K562 (cell line): ENCODE measurements around the gene SYF2. TPM values are rescaled to one million over a fixed set of nuclear protein-coding genes. Genes with fewer than 3 reads are reported as not detected.

ENCODE experiments used
- COPS2 ChIP-seq: fragments of 450-650 bp; conservative IDR thresholded peaks from 2 replicates; pipeline ENCODE4 v1.6.1; 2016; ENCODE audit warnings: mild to moderate bottlenecking, moderate library complexity
- EP400 ChIP-seq: fragments of 450-650 bp; IDR thresholded peaks from 2 replicates; pipeline ENCODE4 v1.6.1; 2017; ENCODE audit warnings: antibody characterized with exemption, mild to moderate bottlenecking, moderate library complexity
- HDGF ChIP-seq: fragments of 450-650 bp; IDR thresholded peaks from 2 replicates; pipeline ENCODE4 v1.6.1; 2016
- MCM2 ChIP-seq: fragments of 450-650 bp; IDR thresholded peaks from 2 replicates; pipeline ENCODE4 v1.6.1; 2017; ENCODE audit warnings: low read depth, mild to moderate bottlenecking
- NR2C1 ChIP-seq, 2 experiments: fragments of 450-650 bp; IDR thresholded peaks; 2 replicates each; pipeline ENCODE4 v1.6.1; 2017; ENCODE audit warnings: mild to moderate bottlenecking in 2 of 2, antibody characterized with exemption in 1 of 2, inconsistent platforms in 1 of 2, missing compliant biosample characterization in 1 of 2, missing genetic modification characterization in 1 of 2
- PML ChIP-seq: IDR thresholded peaks from 2 replicates; pipeline ENCODE4 v1.6.1; 2012; ENCODE audit warnings: low read length, inconsistent platforms
- POLR3A ChIP-seq: IDR thresholded peaks from 2 replicates; pipeline ENCODE4 v1.6.1; 2011; ENCODE audit warnings: borderline replicate concordance, mild to moderate bottlenecking, moderate library complexity; ENCODE audit not compliant: insufficient read length, insufficient read depth; ENCODE audit errors: extremely low read depth
- RBM25 ChIP-seq: fragments of 200-400 bp; formaldehyde crosslinking; IDR thresholded peaks from 2 replicates; pipeline ENCODE4 v1.6.1; 2018; ENCODE audit warnings: low read length, low read depth, moderate library complexity; ENCODE audit not compliant: severe bottlenecking
- SREBF2 ChIP-seq: sonication (generic); formaldehyde crosslinking; IDR thresholded peaks from 2 replicates; pipeline ENCODE4 v1.4.0; 2020; ENCODE audit warnings: mild to moderate bottlenecking, missing genetic modification reagents
- TCF3 ChIP-seq: sonication (generic); formaldehyde crosslinking; IDR thresholded peaks from 2 replicates; pipeline ENCODE4 v1.4.0; 2020; ENCODE audit warnings: mild to moderate bottlenecking, missing genetic modification reagents
- TCFL5 ChIP-seq: fragments of 250-450 bp; sonication (Bioruptor Pico); conservative IDR thresholded peaks from 2 replicates; pipeline ENCODE4 v1.6.1; 2021; ENCODE audit warnings: mild to moderate bottlenecking, moderate library complexity, matching md5 sums
- TFAM ChIP-seq: fragments of 250-450 bp; sonication (Bioruptor Pico); conservative IDR thresholded peaks from 2 replicates; pipeline ENCODE4 v1.5.0; 2021; ENCODE audit warnings: mild to moderate bottlenecking, moderate library complexity
- TGIF2 ChIP-seq: sonication (generic); formaldehyde crosslinking; IDR thresholded peaks from 2 replicates; pipeline ENCODE4 v1.8.1; 2022; ENCODE audit warnings: mild to moderate bottlenecking, missing genetic modification reagents, moderate library complexity
- WHSC1 ChIP-seq: IDR thresholded peaks from one replicate; pipeline ENCODE4 v1.6.1; 2012; ENCODE audit warnings: low read length, control low read depth, inconsistent platforms
- ZBTB43 ChIP-seq: sonication (generic); formaldehyde crosslinking; IDR thresholded peaks from 2 replicates; pipeline ENCODE4 v1.8.0; 2023; ENCODE audit warnings: mild to moderate bottlenecking, missing genetic modification reagents
- ZFP1 ChIP-seq: fragments of 450-650 bp; formaldehyde crosslinking; IDR thresholded peaks from 2 replicates; pipeline ENCODE4 v1.4.0; 2020; ENCODE audit warnings: mild to moderate bottlenecking, mixed read lengths
- ZFP36 ChIP-seq: fragments of 150-350 bp; IDR thresholded peaks from 2 replicates; pipeline ENCODE4 v1.6.1; 2018; ENCODE audit warnings: low read length, low read depth; ENCODE audit not compliant: partially characterized antibody
- ZNF507 ChIP-seq: conservative IDR thresholded peaks from 2 replicates; pipeline ENCODE4 v1.6.1; 2017; ENCODE audit warnings: missing genetic modification characterization, missing compliant biosample characterization
- polyA plus RNA-seq, 8 experiments: library from polyadenylated mRNA; depleted of rRNA in 4 of 8; stranded (reverse) in 5 of 8; unstranded in 3 of 8; fragments of >200 nt; fragmentation: Nextera tagmentation in 2 of 8; fragmentation: Illumina TruSeq in 1 of 8; extraction: Ambion mirVana in 2 of 8; extraction: Trizol in 1 of 8; gene quantifications; 2 replicates each; pipeline versions ENCODE4 v1.2.1 to v1.2.3, GENCODE V29; 2011 to 2014; ENCODE audit warnings: inconsistent platforms in 1 of 8, missing spikeins in 1 of 8
- total RNA-seq, 7 experiments: library from RNA; depleted of rRNA in 6 of 7; stranded (reverse); fragments of >200 nt in 6 of 7; fragmentation: Illumina TruSeq in 2 of 7; extraction: Trizol in 2 of 7; gene quantifications; 2 replicates each; pipeline versions ENCODE4 v1.2.1 to v1.2.3, GENCODE V29; 2011 to 2021; ENCODE audit warnings: low replicate concordance in 1 of 7
- TF ChIP-seq, protein P1 (sequence below): sonication (generic); formaldehyde crosslinking; IDR thresholded peaks from 2 replicates; pipeline ENCODE4 v1.8.1; 2023; ENCODE audit warnings: mild to moderate bottlenecking, missing genetic modification reagents, moderate library complexity
- TF ChIP-seq, protein P2 (sequence below), 2 experiments: fragments of 450-650 bp; IDR thresholded peaks; 2 replicates each; pipeline ENCODE4 v1.6.1; 2018; ENCODE audit warnings: mild to moderate bottlenecking in 2 of 2, low read depth in 1 of 2; ENCODE audit not compliant: partially characterized antibody in 2 of 2

Gene SYF2
- total and polyA plus RNA-seq, 9 of the 15 experiments (the other 6 are each of a cell fraction or from before 2014, with no cell fraction given), result 20.9 to 69.0 (median 43.2) TPM

GRCh38 chr1:25232866-25233784, 823 bp upstream of the SYF2 start (continued):
- no peak for TF ChIP-seq ZFP1
- TF ChIP-seq TFAM (CRISPR knock-in tag), result no peak
- peak; percentile 61 for TF ChIP-seq HDGF
- TF ChIP-seq PML, result peak; percentile 55; the same call in 1 of the 2 replicates
- no peak; the same call in 1 of the 2 replicates for TF ChIP-seq TCFL5 (CRISPR knock-in tag)
- no peak for TF ChIP-seq POLR3A
- TF ChIP-seq EP400, result peak; percentile 71; the same call in 1 of the 2 replicates
- TF ChIP-seq ZNF507 (tag), result no peak
- peak; percentile 96 for TF ChIP-seq NR2C1 (IDR thresholded peaks at IDR 0.05)
- peak; percentile 97 for TF ChIP-seq NR2C1 (tag; IDR thresholded peaks at IDR 0.05)
- TF ChIP-seq RBM25, result no peak
- TF ChIP-seq, protein P1, sequence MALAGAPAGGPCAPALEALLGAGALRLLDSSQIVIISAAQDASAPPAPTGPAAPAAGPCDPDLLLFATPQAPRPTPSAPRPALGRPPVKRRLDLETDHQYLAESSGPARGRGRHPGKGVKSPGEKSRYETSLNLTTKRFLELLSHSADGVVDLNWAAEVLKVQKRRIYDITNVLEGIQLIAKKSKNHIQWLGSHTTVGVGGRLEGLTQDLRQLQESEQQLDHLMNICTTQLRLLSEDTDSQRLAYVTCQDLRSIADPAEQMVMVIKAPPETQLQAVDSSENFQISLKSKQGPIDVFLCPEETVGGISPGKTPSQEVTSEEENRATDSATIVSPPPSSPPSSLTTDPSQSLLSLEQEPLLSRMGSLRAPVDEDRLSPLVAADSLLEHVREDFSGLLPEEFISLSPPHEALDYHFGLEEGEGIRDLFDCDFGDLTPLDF (CRISPR knock-in tag), result no peak
- peak; percentile 63; the same call in 1 of the 2 replicates for TF ChIP-seq TCF3 (CRISPR knock-in tag)
- TF ChIP-seq, protein P2, sequence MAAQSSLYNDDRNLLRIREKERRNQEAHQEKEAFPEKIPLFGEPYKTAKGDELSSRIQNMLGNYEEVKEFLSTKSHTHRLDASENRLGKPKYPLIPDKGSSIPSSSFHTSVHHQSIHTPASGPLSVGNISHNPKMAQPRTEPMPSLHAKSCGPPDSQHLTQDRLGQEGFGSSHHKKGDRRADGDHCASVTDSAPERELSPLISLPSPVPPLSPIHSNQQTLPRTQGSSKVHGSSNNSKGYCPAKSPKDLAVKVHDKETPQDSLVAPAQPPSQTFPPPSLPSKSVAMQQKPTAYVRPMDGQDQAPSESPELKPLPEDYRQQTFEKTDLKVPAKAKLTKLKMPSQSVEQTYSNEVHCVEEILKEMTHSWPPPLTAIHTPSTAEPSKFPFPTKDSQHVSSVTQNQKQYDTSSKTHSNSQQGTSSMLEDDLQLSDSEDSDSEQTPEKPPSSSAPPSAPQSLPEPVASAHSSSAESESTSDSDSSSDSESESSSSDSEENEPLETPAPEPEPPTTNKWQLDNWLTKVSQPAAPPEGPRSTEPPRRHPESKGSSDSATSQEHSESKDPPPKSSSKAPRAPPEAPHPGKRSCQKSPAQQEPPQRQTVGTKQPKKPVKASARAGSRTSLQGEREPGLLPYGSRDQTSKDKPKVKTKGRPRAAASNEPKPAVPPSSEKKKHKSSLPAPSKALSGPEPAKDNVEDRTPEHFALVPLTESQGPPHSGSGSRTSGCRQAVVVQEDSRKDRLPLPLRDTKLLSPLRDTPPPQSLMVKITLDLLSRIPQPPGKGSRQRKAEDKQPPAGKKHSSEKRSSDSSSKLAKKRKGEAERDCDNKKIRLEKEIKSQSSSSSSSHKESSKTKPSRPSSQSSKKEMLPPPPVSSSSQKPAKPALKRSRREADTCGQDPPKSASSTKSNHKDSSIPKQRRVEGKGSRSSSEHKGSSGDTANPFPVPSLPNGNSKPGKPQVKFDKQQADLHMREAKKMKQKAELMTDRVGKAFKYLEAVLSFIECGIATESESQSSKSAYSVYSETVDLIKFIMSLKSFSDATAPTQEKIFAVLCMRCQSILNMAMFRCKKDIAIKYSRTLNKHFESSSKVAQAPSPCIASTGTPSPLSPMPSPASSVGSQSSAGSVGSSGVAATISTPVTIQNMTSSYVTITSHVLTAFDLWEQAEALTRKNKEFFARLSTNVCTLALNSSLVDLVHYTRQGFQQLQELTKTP (IDR thresholded peaks at IDR 0.05; ENCODE audit: low read depth in 1 of 2, partially characterized antibody in 2 of 2), result peak; percentile 56 to 77
- no peak for TF ChIP-seq COPS2
- TF ChIP-seq MCM2, result no peak
- no peak for TF ChIP-seq TGIF2 (CRISPR knock-in tag)
- no peak for TF ChIP-seq ZBTB43
- TF ChIP-seq ZFP36, result no peak
- no peak for TF ChIP-seq WHSC1
- TF ChIP-seq SREBF2 (CRISPR knock-in tag), result no peak
